Neutrophil (primary cell): ENCODE data around the gene PSMA6.

Experiments used
- H3K27ac ChIP-seq: fragments of 200-600 bp; sonication (generic); 2 replicates; pipeline ENCODE4 v1.5.1; 2016; ENCODE audit warnings: mild to moderate bottlenecking, moderate library complexity
- H3K27me3 ChIP-seq: fragments of 200-600 bp; sonication (generic); 2 replicates; pipeline ENCODE4 v1.6.0; 2016; ENCODE audit warnings: mild to moderate bottlenecking
- H3K36me3 ChIP-seq: fragments of 200-600 bp; sonication (generic); 2 replicates; pipeline ENCODE4 v1.5.1; 2017
- H3K4me1 ChIP-seq, 2 experiments: fragments of 200-600 bp in 1 of 2; sonication (generic) in 1 of 2; 1 replicate in 1 of 2; 2 replicates in 1 of 2; pipeline versions ENCODE4 v1.5.1 to v1.6.1; 2013 to 2016; ENCODE audit warnings: low read depth in 1 of 2, low read length in 1 of 2, mild to moderate bottlenecking in 1 of 2, moderate library complexity in 1 of 2; ENCODE audit not compliant: control insufficient read depth in 1 of 2, insufficient read depth in 1 of 2
- H3K4me3 ChIP-seq, 2 experiments: fragments of 200-600 bp in 1 of 2; sonication (generic) in 1 of 2; 1 replicate in 1 of 2; 2 replicates in 1 of 2; pipeline ENCODE4 v1.5.1; 2013 to 2016; ENCODE audit warnings: low read depth in 1 of 2, low read length in 1 of 2, mild to moderate bottlenecking in 1 of 2, moderate library complexity in 1 of 2
- H3K9me3 ChIP-seq: fragments of 200-600 bp; sonication (generic); 2 replicates; pipeline ENCODE4 v1.5.1; 2016
- TF ChIP-seq, protein P1 (sequence below): fragments of 200-600 bp; sonication (generic); IDR thresholded peaks from 2 replicates; pipeline ENCODE4 v1.5.1; 2016; ENCODE audit warnings: antibody characterized with exemption

The PSMA6 gene

DNA sequence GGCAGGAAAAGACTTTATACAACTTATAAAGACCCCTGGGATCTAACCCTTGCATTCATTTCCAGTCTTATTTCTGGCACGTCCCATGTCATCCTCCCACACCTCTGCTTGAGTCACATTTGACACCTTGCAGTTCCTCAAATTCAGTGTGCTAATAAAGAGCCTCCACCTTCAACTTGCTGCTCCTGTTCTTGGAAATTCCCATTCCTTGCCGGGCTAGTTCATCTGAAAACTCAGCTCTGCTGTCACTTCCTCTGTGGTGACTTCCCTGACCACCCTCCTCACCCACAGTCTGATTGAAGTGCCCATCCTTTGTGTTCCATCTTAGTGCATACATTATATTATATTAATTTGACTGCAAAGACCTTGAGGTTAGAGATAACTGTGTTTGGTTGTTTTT lies 37.4 kb upstream of the PSMA6 start:
- H3K9me3 ChIP-seq: no peaks in the 10 kb centered on the region
- no peak overlapping the region for H3K27ac ChIP-seq
- H3K27me3 ChIP-seq: no peaks in the 10 kb centered on the region
- TF ChIP-seq, protein P1, sequence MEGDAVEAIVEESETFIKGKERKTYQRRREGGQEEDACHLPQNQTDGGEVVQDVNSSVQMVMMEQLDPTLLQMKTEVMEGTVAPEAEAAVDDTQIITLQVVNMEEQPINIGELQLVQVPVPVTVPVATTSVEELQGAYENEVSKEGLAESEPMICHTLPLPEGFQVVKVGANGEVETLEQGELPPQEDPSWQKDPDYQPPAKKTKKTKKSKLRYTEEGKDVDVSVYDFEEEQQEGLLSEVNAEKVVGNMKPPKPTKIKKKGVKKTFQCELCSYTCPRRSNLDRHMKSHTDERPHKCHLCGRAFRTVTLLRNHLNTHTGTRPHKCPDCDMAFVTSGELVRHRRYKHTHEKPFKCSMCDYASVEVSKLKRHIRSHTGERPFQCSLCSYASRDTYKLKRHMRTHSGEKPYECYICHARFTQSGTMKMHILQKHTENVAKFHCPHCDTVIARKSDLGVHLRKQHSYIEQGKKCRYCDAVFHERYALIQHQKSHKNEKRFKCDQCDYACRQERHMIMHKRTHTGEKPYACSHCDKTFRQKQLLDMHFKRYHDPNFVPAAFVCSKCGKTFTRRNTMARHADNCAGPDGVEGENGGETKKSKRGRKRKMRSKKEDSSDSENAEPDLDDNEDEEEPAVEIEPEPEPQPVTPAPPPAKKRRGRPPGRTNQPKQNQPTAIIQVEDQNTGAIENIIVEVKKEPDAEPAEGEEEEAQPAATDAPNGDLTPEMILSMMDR: no peak
- peaks cover 7% of the 10 kb centered on the region in 2 experiments for H3K4me1 ChIP-seq
- H3K36me3 ChIP-seq: no peaks in the 10 kb centered on the region
- no peak overlapping the region for H3K4me3 ChIP-seq

DNA sequence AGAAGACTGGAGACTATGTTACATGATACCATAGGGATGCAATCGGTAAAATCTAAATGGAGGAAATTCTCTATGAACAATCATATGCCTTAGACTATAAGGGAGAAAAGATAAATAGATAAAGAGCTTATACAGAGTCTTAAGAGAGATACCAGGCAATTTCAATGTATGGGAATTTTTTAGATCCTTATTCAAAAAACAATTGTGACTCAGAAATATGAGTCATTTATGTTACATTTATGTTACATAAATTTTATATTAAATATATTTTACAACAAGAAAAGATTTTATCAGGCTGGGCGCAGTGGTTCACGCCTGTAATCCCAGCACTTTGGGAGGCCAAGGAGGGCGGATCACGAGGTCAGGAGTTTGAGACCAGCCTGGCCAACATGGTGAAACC lies 36.5 kb upstream of the PSMA6 start:
- no peaks in the 10 kb centered on the region for H3K36me3 ChIP-seq
- no peak overlapping the region for H3K27ac ChIP-seq
- H3K4me1 ChIP-seq: peaks cover under 1 to 2% of the 10 kb centered on the region in 2 experiments
- no peak overlapping the region for H3K4me3 ChIP-seq
- H3K27me3 ChIP-seq: no peaks in the 10 kb centered on the region
- H3K9me3 ChIP-seq: no peaks in the 10 kb centered on the region
- TF ChIP-seq, protein P1: no peak

DNA sequence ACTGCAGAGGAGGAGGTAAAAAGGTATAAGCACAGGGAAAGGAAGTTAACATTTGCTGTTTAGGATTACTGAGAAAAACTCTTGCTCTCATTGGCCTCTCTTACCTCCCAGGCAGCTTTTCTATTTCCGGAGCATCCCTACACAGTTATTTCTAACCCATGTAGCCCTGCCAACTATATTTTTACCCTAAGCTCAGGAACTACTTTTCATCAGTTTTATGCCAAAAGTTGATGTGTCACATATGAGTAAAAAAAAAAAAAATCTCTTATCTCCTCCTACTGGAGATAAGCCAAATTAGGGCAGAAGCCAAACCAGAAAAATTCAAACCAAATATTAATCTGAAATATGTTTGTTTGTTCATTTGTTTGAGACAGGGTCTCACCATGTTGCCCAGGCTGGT lies 34.4 kb upstream of the PSMA6 start:
- H3K27ac ChIP-seq: no peak overlapping the region
- H3K9me3 ChIP-seq: no peaks in the 10 kb centered on the region
- no peak overlapping the region for H3K4me3 ChIP-seq
- no peaks in the 10 kb centered on the region for H3K36me3 ChIP-seq
- TF ChIP-seq, protein P1: no peak
- no peaks in the 10 kb centered on the region for H3K27me3 ChIP-seq
- no peaks in the 10 kb centered on the region for H3K4me1 ChIP-seq

DNA sequence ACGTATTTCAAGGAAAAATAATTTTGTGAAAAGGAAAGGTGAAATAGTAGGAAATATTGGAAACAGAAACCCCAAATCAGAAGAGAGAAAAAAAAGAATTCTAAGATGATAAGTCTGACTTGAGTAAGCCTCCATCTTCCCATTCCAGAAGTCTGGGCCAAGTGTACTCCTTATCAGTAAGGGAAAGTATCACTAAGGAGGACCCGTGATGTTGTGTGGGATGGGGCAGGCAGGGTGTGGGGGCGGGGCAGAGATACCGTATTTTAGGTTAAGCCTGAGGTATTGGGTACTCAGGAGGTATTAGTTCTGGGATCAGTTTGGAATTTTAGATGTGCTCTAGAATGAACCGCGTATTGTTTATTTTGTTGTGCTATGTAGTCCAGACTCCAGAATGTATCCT lies 33.8 kb upstream of the PSMA6 start:
- Histone ChIP-seq H3K36me3 (no peaks in the 10 kb centered on the region), H3K4me3 (no peak overlapping the region), H3K27me3 (no peaks in the 10 kb centered on the region), H3K4me1 (no peaks in the 10 kb centered on the region), H3K27ac (no peak overlapping the region), H3K9me3 (no peaks in the 10 kb centered on the region)
- TF ChIP-seq, protein P1: no peak

DNA sequence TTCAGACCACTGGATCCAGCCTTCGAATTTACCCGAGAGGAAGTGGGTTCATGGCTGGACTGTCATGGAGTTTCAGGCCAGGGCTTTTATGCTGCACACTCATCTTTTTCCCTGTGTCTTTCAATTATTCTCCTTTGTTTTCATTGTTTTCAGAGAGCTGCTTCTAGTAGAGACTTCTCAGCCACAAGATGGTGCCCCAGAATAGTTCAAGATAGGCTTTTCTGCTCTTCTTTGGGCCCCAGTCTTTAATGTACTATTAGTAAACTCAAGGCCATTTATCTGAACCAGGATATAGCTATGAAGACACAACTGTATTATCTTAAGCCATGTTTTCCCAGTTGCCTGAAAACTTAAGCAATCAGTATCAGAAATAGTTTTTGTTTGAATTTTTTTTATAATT lies 30.4 kb upstream of the PSMA6 start:
- no peaks in the 10 kb centered on the region for H3K4me1 ChIP-seq
- no peak overlapping the region for H3K4me3 ChIP-seq
- no peak overlapping the region for H3K27ac ChIP-seq
- H3K27me3 ChIP-seq: no peaks in the 10 kb centered on the region
- TF ChIP-seq, protein P1: no peak
- no peaks in the 10 kb centered on the region for H3K9me3 ChIP-seq
- no peaks in the 10 kb centered on the region for H3K36me3 ChIP-seq

DNA sequence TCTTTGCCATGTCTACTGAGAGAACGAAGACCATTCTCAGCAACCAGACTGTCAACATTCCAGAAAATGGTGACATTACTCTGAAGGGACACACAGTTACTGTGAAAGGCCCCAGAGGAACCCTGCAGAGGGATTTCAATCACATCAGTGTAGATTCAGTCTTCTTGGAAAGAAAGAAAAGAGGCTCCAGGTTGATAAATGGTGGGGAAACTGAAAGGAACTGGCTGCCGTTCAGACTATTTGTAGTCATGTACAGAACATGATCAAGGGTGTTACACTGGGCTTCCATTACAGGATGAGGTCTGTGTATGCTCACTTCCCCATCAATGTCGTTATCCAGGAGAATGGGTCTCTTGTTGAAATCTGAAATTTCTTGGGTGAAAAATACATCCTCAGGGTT lies 29.7 kb upstream of the PSMA6 start:
- no peaks in the 10 kb centered on the region for H3K36me3 ChIP-seq
- no peaks in the 10 kb centered on the region for H3K4me1 ChIP-seq
- H3K27me3 ChIP-seq: no peaks in the 10 kb centered on the region
- no peak overlapping the region for H3K4me3 ChIP-seq
- H3K9me3 ChIP-seq: no peaks in the 10 kb centered on the region
- TF ChIP-seq, protein P1: no peak
- H3K27ac ChIP-seq: no peak overlapping the region
